ENCODE data around the gene AXIN2.

AXIN2 gene

DNA sequence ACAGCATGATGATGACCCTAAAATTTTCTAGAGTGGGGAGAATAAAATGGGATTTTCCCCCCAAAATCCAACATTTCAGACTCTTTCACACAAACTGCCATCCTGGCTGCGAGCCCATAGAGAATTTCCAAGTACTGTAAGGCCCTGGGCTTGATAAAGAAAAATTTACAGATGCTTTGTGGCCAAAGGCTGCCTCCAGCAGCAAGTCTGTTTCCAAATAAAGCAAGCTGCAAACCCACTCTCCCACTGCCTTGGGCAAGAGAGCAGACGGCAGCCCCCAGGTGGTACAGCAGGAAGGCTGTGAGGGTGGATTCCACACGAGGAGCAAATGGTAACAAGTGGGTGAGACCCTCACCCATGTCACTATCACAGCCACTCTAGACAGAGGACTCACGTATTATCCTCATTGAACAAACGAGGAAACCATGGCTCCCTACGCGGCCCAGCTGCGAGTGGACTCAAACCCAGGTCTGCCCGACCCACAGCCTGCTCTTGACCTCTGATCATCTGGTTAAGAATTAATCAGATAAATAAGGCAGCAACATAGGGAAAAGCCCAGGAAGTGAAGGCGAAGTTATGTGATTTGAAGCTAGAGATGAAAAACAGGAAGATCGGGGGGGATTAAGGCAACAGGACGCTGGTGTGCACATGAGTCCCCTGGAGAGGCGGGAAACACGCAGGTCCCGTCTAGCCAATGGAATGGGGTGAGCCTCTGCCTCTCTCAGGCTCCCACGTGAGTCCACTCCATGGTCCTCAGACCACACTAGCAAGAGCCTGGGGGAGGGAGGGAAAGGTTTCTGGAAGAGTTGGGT lies 37.4 kb downstream of the AXIN2 start:
- TF ChIP-seq, protein P1, sequence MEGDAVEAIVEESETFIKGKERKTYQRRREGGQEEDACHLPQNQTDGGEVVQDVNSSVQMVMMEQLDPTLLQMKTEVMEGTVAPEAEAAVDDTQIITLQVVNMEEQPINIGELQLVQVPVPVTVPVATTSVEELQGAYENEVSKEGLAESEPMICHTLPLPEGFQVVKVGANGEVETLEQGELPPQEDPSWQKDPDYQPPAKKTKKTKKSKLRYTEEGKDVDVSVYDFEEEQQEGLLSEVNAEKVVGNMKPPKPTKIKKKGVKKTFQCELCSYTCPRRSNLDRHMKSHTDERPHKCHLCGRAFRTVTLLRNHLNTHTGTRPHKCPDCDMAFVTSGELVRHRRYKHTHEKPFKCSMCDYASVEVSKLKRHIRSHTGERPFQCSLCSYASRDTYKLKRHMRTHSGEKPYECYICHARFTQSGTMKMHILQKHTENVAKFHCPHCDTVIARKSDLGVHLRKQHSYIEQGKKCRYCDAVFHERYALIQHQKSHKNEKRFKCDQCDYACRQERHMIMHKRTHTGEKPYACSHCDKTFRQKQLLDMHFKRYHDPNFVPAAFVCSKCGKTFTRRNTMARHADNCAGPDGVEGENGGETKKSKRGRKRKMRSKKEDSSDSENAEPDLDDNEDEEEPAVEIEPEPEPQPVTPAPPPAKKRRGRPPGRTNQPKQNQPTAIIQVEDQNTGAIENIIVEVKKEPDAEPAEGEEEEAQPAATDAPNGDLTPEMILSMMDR (IDR thresholded peaks at IDR 0.05): no peak

DNA sequence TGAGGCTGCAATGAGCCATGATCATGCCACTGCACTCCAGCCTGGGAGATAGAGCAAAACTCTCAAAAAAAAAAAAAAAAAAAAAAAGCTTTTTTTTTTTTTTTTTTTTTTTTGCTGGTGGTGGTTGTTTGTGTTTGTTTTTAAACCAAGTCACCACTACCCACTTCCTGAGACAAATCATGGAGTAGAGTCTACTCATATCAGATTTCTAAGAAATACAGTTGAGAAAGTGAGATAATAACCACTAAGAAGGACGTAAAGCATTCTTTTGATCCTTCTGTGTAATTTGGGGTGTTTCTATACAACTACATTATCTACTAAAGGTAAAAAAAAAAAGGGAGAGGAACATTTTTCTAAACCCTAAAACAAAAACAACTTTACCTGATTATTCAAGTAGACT lies 38.0 kb downstream of the AXIN2 start:
- TF ChIP-seq, protein P1 (IDR thresholded peaks at IDR 0.05): no peak

DNA sequence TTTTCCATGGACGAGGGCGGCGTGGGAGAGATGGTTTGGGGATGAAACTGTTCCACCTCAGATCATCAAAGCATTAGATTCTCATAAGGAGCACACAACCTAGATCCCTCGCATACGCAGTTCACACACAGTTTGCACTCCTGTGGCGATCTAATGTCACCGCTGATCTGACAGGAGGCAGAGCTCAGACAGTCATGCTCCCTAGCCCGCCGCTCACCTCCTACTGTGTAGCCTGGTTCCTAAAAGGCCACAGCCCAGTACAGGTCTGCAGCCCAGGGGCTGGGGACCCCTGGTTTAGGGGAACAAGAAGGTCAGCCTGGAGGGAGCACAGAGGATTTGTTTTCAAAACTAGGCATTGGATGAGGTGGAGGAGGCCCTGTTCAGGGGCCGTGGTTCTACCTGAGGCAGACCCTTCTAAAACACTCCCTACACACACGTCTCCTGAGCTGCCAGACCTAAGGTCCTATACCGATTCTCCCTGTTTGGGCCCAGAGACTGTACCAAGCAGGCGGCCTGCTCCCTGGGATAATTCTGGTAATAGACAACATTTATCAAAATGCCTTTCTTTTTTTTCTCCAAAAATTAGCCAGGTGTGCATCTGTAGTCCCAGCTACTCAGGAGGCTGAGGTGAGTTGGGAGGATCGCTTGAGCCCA lies 38.6 kb downstream of the AXIN2 start:
- TF ChIP-seq, protein P1 (IDR thresholded peaks at IDR 0.05): no peak

DNA sequence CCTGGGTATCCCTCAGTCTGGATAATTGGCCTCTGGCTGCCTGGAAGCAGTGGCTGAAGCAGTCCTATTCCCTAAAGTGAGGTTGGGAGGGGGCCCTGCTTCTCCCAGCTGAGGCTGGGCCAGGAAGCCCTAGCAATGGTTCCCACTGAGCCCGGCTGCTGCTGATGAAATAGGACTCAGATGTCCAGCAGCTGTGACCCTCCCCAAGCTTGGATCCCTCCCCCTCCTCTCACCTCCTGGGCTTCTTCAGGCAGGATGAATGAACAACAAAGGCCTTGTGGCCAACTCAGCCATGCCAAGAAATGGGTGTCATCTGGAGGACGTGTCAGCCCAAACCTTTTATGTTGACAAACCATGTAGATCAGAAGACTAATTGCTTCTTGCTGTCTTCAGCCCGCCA lies 42.0 kb downstream of the AXIN2 start:
- TF ChIP-seq, protein P1 (IDR thresholded peaks at IDR 0.05): no peak

DNA sequence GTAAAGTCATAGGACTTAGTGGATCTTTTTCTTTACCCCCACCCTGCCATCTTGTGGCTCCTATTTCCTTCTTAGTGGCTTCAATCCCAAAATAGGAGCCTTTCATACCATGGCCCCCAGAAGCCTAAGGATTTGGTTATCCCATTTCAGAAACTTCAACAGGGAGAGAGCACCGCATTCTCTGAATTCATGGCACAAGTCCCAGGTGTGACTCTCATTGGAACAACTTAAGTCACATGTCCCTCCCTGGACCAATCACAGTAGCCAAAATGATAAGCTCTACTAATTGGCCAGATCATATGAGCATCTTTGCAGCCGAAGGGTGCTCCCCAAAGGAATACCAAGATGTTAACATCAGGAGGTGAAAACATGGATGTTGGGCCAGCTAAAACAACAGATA lies 43.2 kb downstream of the AXIN2 start:
- TF ChIP-seq, protein P1 (IDR thresholded peaks at IDR 0.05): no peak

DNA sequence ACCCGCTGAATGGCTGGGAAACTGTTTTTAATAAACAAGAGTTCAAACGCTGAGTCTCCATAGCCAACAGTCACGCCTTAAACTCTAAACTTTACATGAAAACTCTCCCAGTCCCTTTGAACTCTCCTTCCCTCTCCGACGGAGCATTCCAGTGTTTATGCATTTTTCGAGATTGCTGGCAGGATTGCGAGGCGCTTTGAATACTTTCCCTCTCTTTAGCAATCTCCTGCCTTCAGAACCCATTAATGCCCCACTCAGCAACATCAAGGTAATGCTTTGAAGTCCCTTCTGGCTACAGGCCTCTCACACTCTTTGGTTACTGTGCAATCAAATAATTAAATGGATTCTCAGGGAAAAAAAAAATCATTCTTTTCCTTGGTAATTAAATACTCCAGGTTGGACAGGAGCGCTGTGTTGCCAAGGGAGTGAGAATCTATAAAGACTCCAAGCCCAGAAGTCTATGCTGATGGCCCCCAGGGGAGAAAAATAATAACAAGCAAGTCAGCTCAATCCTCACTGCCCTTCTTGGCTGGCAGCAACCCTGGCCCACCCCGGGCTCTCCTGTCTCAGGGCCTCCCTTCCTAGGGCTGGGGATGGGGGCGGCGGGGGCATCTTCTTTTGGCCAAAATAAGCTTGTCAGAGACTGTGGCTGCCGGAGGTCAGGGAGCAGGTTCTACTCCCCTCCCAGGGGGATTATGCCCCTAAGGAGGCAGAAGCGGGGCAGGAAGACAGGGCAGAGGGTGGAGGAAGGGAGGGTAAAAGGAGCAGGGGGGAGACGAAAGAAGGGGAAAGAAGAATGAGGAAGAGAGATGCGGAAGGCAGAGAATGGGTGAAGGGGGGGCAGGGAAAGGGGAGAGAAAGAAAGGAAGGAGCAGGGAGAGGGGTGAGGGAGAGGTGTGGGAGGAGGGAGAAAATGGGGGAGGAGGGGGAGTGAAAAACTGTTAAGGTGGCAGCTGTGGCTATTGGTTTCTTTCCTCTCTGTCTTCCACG lies 45.2 kb downstream of the AXIN2 start:
- TF ChIP-seq, protein P1 (IDR thresholded peaks at IDR 0.05): no peak

DNA sequence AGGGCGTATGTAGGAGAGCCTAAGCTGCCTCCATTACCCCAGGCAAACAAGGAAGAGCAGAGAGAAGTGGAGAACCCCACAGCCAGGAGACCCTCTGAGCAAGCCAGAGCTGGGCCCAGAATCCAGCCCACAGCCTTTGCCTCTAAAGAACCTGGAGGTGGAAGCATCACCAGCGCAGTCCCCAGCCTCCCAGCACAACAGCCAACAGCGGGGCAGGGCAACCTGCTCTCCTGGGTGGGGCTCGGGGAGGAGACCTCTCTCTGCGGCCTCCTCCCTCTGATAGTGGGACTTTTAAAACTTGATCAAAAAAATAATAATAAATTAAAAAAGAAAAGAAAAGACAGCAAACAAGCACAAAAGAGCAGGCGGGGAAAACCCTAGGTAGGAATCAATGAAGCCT lies 45.9 kb downstream of the AXIN2 start:
- TF ChIP-seq, protein P1 (IDR thresholded peaks at IDR 0.05): no peak

All from LNCAP (cell line).